ENCODE results near the gene NDUFB10.
"Not testable (repeated sequence)": the region's sequence is repeated elsewhere in the genome, so short reads cannot be mapped to it uniquely, and the experiment has no call there.

- TF ChIP-seq CTCF (IDR thresholded peaks at IDR 0.05; ENCODE audit: insufficient read depth, low read depth, low read length); EZH2 (IDR thresholded peaks at IDR 0.05; ENCODE audit: insufficient read depth, low read length): not testable (repeated sequence)
Observed at GRCh38 chr16:1939833-1940232, 19.5 kb upstream of the NDUFB10 start.
